Measurements from ENCODE around the gene AFAP1L1. TPM values are rescaled to one million over a fixed set of nuclear protein-coding genes. Genes with fewer than 3 reads are reported as not detected.

The AFAP1L1 gene
- total and polyA plus RNA-seq, 2 donors from 2014 or later: 4.8 to 14.8 TPM

DNA sequence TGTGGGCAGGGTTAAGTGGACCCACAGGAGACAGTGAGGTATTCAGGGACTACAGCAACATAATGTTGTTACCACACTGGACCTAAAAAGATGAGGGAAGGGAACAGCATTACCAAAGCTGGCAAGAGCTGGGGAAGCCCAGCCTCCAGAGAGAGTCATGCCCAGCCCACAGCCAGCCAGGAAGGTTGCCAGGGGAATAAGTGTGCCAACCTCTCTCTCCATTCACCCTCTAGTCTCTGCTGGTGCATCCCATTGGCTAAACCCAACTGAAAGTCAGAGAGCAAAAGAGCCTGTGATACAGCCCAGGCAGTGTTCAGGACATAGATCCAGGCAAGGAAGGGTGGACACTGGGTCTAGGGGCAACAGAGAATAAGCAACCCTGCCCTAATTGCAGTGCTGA lies 35.8 kb upstream of the AFAP1L1 start:
- H3K27me3 ChIP-seq (ENCODE audit: control insufficient read depth, insufficient read depth, low read length): no peaks in the 10 kb centered on the region
- no peak overlapping the region for H3K27ac ChIP-seq (ENCODE audit: low read depth in 2 of 2, low read length in 2 of 2)
- no peak overlapping the region for H3K4me3 ChIP-seq (ENCODE audit: low read length in 3 of 3)
- H3K36me3 ChIP-seq (ENCODE audit: control insufficient read depth in 2 of 3, insufficient read depth in 3 of 3, low read length in 3 of 3): peaks cover 0 to 19% (median 6%) of the 10 kb centered on the region in 3 donors
- no peak for TF ChIP-seq CTCF (IDR thresholded peaks at IDR 0.05; ENCODE audit: borderline replicate concordance, extremely low read depth, insufficient read depth)
- intact Hi-C loops (cut with DNase I): loop anchor here (10.0 kb wide), 1 partner anchor 101 kb away; no protein-coding TSS in a partner anchor
- FAIRE-seq: no peak
- H3K9me3 ChIP-seq (ENCODE audit: control insufficient read depth in 2 of 3, insufficient read depth in 1 of 3, low read length in 3 of 3): no peaks in the 10 kb centered on the region
- no peak for DNase-seq
- H3K9ac ChIP-seq (ENCODE audit: low read length in 3 of 3): no peak overlapping the region
- no peaks in the 10 kb centered on the region for H3K4me1 ChIP-seq (ENCODE audit: control insufficient read depth in 2 of 3, insufficient read depth in 2 of 3, low read depth in 1 of 3, low read length in 3 of 3)

DNA sequence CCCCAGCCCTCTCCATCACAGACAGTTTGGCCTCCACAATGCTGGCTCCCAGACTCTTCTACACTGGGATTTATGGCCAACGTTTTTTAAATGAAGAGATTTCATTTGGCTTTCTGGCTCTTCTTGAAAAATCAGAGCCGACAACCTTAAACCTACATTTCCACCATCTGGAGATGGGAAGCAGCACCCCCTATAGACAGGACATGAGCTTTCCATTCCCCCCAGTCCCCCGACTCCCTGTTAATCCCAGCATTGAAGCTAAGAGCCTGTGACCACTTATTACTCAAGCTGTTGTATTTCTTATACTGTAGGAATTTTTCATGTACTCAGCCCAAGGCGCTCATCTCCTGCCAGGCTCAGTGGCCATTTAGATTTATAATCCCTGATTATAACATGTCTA lies 34.0 kb upstream of the AFAP1L1 start:
- Histone ChIP-seq H3K27me3 (ENCODE audit: control insufficient read depth, insufficient read depth, low read length) (no peaks in the 10 kb centered on the region), H3K36me3 (ENCODE audit: control insufficient read depth in 2 of 3, insufficient read depth in 3 of 3, low read length in 3 of 3) (peaks cover 0 to 19% (median 6%) of the 10 kb centered on the region in 3 donors), H3K4me3 (ENCODE audit: low read length in 3 of 3) (no peak overlapping the region), H3K9ac (ENCODE audit: low read length in 3 of 3) (no peak overlapping the region), H3K9me3 (ENCODE audit: control insufficient read depth in 2 of 3, insufficient read depth in 1 of 3, low read length in 3 of 3) (no peaks in the 10 kb centered on the region), H3K27ac (ENCODE audit: low read depth in 2 of 2, low read length in 2 of 2) (no peak overlapping the region), H3K4me1 (ENCODE audit: control insufficient read depth in 2 of 3, insufficient read depth in 2 of 3, low read depth in 1 of 3, low read length in 3 of 3) (no peaks in the 10 kb centered on the region)
- FAIRE-seq: no peak
- TF ChIP-seq CTCF (IDR thresholded peaks at IDR 0.05; ENCODE audit: borderline replicate concordance, extremely low read depth, insufficient read depth): no peak
- no peak for DNase-seq
- intact Hi-C loops (cut with DNase I): loop anchor here (10.0 kb wide), 1 partner anchor 103 kb away; no protein-coding TSS in a partner anchor

DNA sequence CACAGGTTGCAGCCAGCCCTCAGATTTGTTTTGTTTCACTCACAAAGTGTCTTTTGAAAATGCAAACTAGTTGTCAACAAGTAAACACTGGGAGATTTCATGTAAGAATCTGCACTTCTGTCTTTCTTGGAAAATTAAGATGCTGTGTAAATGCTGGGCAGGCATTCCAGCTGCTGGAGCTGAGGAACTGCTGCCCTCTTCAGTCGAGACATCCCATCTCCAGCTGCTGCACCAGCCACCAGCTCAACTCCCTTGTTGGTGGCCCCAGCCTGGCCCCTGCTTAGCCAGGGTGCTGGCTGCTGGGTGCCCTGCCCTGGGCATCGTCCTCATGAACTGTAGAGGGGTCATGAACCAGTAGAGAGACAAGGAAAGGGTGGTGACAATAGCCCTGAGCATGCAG lies 33.1 kb upstream of the AFAP1L1 start:
- FAIRE-seq (no peak), DNase-seq (no peak)
- Histone ChIP-seq H3K4me1 (ENCODE audit: control insufficient read depth in 2 of 3, insufficient read depth in 2 of 3, low read depth in 1 of 3, low read length in 3 of 3) (no peaks in the 10 kb centered on the region), H3K36me3 (ENCODE audit: control insufficient read depth in 2 of 3, insufficient read depth in 3 of 3, low read length in 3 of 3) (peaks cover 0 to 19% (median 5%) of the 10 kb centered on the region in 3 donors), H3K27me3 (ENCODE audit: control insufficient read depth, insufficient read depth, low read length) (no peaks in the 10 kb centered on the region), H3K27ac (ENCODE audit: low read depth in 2 of 2, low read length in 2 of 2) (no peak overlapping the region), H3K9me3 (ENCODE audit: control insufficient read depth in 2 of 3, insufficient read depth in 1 of 3, low read length in 3 of 3) (no peaks in the 10 kb centered on the region), H3K4me3 (ENCODE audit: low read length in 3 of 3) (no peak overlapping the region), H3K9ac (ENCODE audit: low read length in 3 of 3) (no peak overlapping the region)
- intact Hi-C loops (cut with DNase I): loop anchor here (10.0 kb wide), 1 partner anchor 104 kb away; no protein-coding TSS in a partner anchor
- TF ChIP-seq CTCF (IDR thresholded peaks at IDR 0.05; ENCODE audit: borderline replicate concordance, extremely low read depth, insufficient read depth): no peak

DNA sequence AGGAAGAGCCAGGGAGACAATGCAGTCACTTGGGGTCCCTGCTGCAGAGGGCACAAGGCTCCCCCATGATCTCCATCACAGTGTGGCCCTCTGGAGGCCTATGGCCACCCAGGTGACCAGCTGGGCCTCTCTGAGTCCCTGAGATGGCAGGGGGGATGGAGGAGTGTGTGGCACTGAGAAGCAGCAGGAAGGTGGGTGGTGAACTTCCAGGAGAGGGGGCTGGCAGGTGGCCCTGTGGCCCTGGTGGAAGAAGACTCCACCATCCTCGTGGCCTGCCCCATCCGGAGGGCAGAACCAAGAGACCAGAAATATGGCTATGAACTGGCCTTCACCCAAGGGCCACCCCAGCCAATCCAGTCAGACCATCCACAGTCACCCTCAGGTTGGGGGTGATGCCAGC lies 31.7 kb upstream of the AFAP1L1 start:
- intact Hi-C loops (cut with DNase I): loop anchor here (10.0 kb wide), 1 partner anchor 105 kb away; no protein-coding TSS in a partner anchor
- no peak for TF ChIP-seq CTCF (IDR thresholded peaks at IDR 0.05; ENCODE audit: borderline replicate concordance, extremely low read depth, insufficient read depth)
- Histone ChIP-seq H3K9me3 (ENCODE audit: control insufficient read depth in 2 of 3, insufficient read depth in 1 of 3, low read length in 3 of 3) (no peaks in the 10 kb centered on the region), H3K36me3 (ENCODE audit: control insufficient read depth in 2 of 3, insufficient read depth in 3 of 3, low read length in 3 of 3) (peaks cover 0 to 10% (median 0%) of the 10 kb centered on the region in 3 donors), H3K27ac (ENCODE audit: low read depth in 2 of 2, low read length in 2 of 2) (no peak overlapping the region), H3K27me3 (ENCODE audit: control insufficient read depth, insufficient read depth, low read length) (no peaks in the 10 kb centered on the region), H3K4me1 (ENCODE audit: control insufficient read depth in 2 of 3, insufficient read depth in 2 of 3, low read depth in 1 of 3, low read length in 3 of 3) (no peaks in the 10 kb centered on the region), H3K4me3 (ENCODE audit: low read length in 3 of 3) (no peak overlapping the region), H3K9ac (ENCODE audit: low read length in 3 of 3) (no peak overlapping the region)
- no peak for DNase-seq
- no peak for FAIRE-seq

All from kidney (tissue), 14 donors.